GM23338 (cell line): ENCODE results near the gene CEND1.

Source experiments
- CREB1 ChIP-seq: fragments of 250-450 bp; sonication (Bioruptor Pico); IDR thresholded peaks from 2 replicates; pipeline ENCODE4 v1.5.0; 2020; ENCODE audit warnings: low read depth, mild to moderate bottlenecking, moderate library complexity
- CTCF ChIP-seq, 2 experiments: fragments of 200-600 bp in 1 of 2; sonication (generic) in 1 of 2; conservative IDR thresholded peaks; 2 replicates each; pipeline versions ENCODE4 v1.5.1 to v1.6.1; 2016 to 2017; ENCODE audit warnings: antibody characterized with exemption in 2 of 2, low read depth in 2 of 2, mild to moderate bottlenecking in 2 of 2, moderate library complexity in 1 of 2

GRCh38 chr11:777288-778255 is 12.3 kb downstream of the CEND1 start, which contains the start of gene GATD1:
- TF ChIP-seq CREB1 = no peak
- no peak for TF ChIP-seq CTCF (conservative IDR thresholded peaks at IDR 0.05; ENCODE audit: low read depth in 2 of 2)
